HepG2 (cell line): ENCODE data around the gene CACHD1. TPM values are rescaled to one million over a fixed set of nuclear protein-coding genes. Genes with fewer than 3 reads are reported as not detected.

Experiments
- ATAC-seq: fragments of 200-7000 bp; cut with Tn5 transposase; 3 replicates; pipeline ENCODE4 v1.9.1; 2020; ENCODE audit warnings: mild to moderate bottlenecking, moderate library complexity
- BruUV-seq: library from RNA; stranded (reverse); fragments of 400-500 nt; replicated peaks from 2 replicates; lab custom pipeline; 2021; lab: Mats Ljungman, UMichigan
- CTCF ChIA-PET: fragments of 300-600 bp; formaldehyde crosslinking; extraction: SDS; loops from one replicate; lab custom pipeline; 2021; ENCODE audit warnings: low total read pairs, inconsistent platforms, low intra/inter-chr PET ratio; lab: Yijun Ruan, JAX
- POLR2A ChIA-PET: fragments of 350-600 bp; sonication (Branson Sonifier 250); formaldehyde crosslinking; loops from one replicate; lab custom pipeline; 2020; ENCODE audit warnings: antibody characterized with exemption, inconsistent platforms; lab: Yijun Ruan, JAX
- DNase-seq: peaks from one replicate; pipeline ENCODE4 v3.0.0-alpha.2; 2015; ENCODE audit warnings: low spot score
- FAIRE-seq: peaks from 3 replicates; lab custom pipeline; 2011; peaks lifted over from hg19 to GRCh38; lab: Jason Lieb, UNC
- H2AFZ ChIP-seq: one replicate; pipeline ENCODE4 v1.6.1; 2011; ENCODE audit warnings: low read length, inconsistent platforms
- H3K27ac ChIP-seq: fragments of 300-600 bp; 3 replicates; pipeline ENCODE4 v1.8.0; 2011; ENCODE audit warnings: mixed run types, mild to moderate bottlenecking, mixed read lengths, low read length, inconsistent platforms; ENCODE audit not compliant: insufficient read depth; ENCODE audit errors: extremely low read length
- H3K27me3 ChIP-seq, 2 experiments: fragments of 200-600 bp in 1 of 2; 2 replicates in 1 of 2; 3 replicates in 1 of 2; pipeline versions ENCODE4 v1.6.0 to v1.8.0; 2011; ENCODE audit warnings: low read length in 2 of 2, mild to moderate bottlenecking in 2 of 2, moderate library complexity in 2 of 2, inconsistent platforms in 1 of 2; ENCODE audit not compliant: insufficient read depth in 2 of 2, control insufficient read depth in 1 of 2
- H3K36me3 ChIP-seq, 2 experiments: fragments of 200-600 bp in 1 of 2; replicated peaks in 1 of 2; 2 replicates in 1 of 2; 3 replicates in 1 of 2; pipeline versions ENCODE4 v1.5.1 to v1.8.0; 2011; ENCODE audit warnings: low read length in 2 of 2, inconsistent platforms in 1 of 2; ENCODE audit not compliant: insufficient read depth in 2 of 2, control insufficient read depth in 1 of 2
- H3K4me1 ChIP-seq: 2 replicates; pipeline ENCODE4 v1.5.1; 2012; ENCODE audit warnings: low read length, inconsistent platforms; ENCODE audit not compliant: insufficient read depth
- H3K4me2 ChIP-seq: 2 replicates; pipeline ENCODE4 v1.6.0; 2011; ENCODE audit warnings: low read depth, low read length, inconsistent platforms
- H3K4me3 ChIP-seq, 3 experiments: fragments of 200-600 bp in 1 of 3; sonication (generic), shearing (Covaris generic) in 1 of 3; replicated peaks in 1 of 3; 2 replicates each; pipeline ENCODE4 v1.5.1; 2011 to 2016; ENCODE audit warnings: low read length in 3 of 3, inconsistent platforms in 2 of 3, low read depth in 2 of 3, mild to moderate bottlenecking in 2 of 3, control low read depth in 1 of 3, mixed read lengths in 1 of 3; ENCODE audit not compliant: insufficient read depth in 1 of 3
- H3K79me2 ChIP-seq: one replicate; pipeline ENCODE4 v1.6.1; 2011; ENCODE audit warnings: low read length, inconsistent platforms; ENCODE audit not compliant: insufficient read depth
- H3K9ac ChIP-seq: 2 replicates; pipeline ENCODE4 v1.6.0; 2011; ENCODE audit warnings: mild to moderate bottlenecking, low read depth, low read length, inconsistent platforms; ENCODE audit not compliant: insufficient read depth
- H3K9me3 ChIP-seq: 2 replicates; pipeline ENCODE4 v1.5.1; 2012; ENCODE audit warnings: mild to moderate bottlenecking, low read length
- H4K20me1 ChIP-seq: 2 replicates; pipeline ENCODE4 v1.6.0; 2011; ENCODE audit warnings: inconsistent platforms, mild to moderate bottlenecking, low read length, moderate library complexity; ENCODE audit not compliant: insufficient read depth
- AGO2 ChIP-seq: fragments of 200-400 bp; formaldehyde crosslinking; optimal IDR thresholded peaks from 2 replicates; pipeline ENCODE3; 2017; ENCODE audit warnings: mild to moderate bottlenecking, low read depth, low read length, moderate library complexity
- ARHGAP35 ChIP-seq: sonication (generic); formaldehyde crosslinking; IDR thresholded peaks from 2 replicates; pipeline ENCODE4 v1.9.0; 2022; ENCODE audit warnings: mild to moderate bottlenecking, inconsistent platforms, moderate library complexity, missing genetic modification reagents, borderline replicate concordance
- MAFK ChIP-seq, 2 experiments: IDR thresholded peaks in 1 of 2; conservative IDR thresholded peaks in 1 of 2; 2 replicates each; pipeline ENCODE4 v1.6.1; 2011; ENCODE audit warnings: improper control_type of control experiment in 2 of 2, low read length in 2 of 2
- NR1H2 ChIP-seq: sonication (generic); formaldehyde crosslinking; IDR thresholded peaks from 2 replicates; pipeline ENCODE4 v1.8.1; 2022; ENCODE audit warnings: low read depth, missing genetic modification reagents, borderline replicate concordance
- ZFP41 ChIP-seq: sonication (generic); formaldehyde crosslinking; IDR thresholded peaks from 2 replicates; pipeline ENCODE4 v1.4.0; 2020; ENCODE audit warnings: mild to moderate bottlenecking, missing genetic modification reagents, borderline replicate concordance
- ZFP62 ChIP-seq: sonication (generic); formaldehyde crosslinking; IDR thresholded peaks from 2 replicates; pipeline ENCODE4 v1.4.0; 2020; ENCODE audit warnings: missing genetic modification reagents
- ZSCAN20 ChIP-seq: sonication (generic); formaldehyde crosslinking; IDR thresholded peaks from 2 replicates; pipeline ENCODE4 v1.4.0; 2020; ENCODE audit warnings: missing genetic modification reagents, mild to moderate bottlenecking, borderline replicate concordance
- WGBS: methylation state at CpG from one replicate; pipeline ENCODE4 v1.1.6; 2017; ENCODE audit warnings: low lambda C conversion rate; 5-methylcytosine and 5-hydroxymethylcytosine counted together
- in situ Hi-C: cut with HindIII; loops from 2 replicates; pipeline ENCODE4 v1.10.0; 2017; ENCODE audit warnings: low pct_unique_long_range_greater_than_20kb; ENCODE audit not compliant: extremely low pct_ligation_motif_present
- intact Hi-C: fragments of 100-400 bp; cut with micrococcal nuclease; formaldehyde crosslinking; loops from one replicate; pipeline ENCODE4 v1.10.0; 2022; ENCODE audit not compliant: unreplicated experiment
- polyA plus RNA-seq, 8 experiments: library from polyadenylated mRNA; depleted of rRNA in 3 of 8; stranded (reverse) in 7 of 8; unstranded in 1 of 8; fragments of >200 nt; fragmentation: Illumina TruSeq in 4 of 8; extraction: Trizol in 4 of 8; gene quantifications; 2 replicates each; pipeline versions ENCODE4 v1.2.1 to v1.2.3, GENCODE V29; 2011 to 2016; ENCODE audit warnings: low read depth in 4 of 8, missing spikeins in 1 of 8, mixed read lengths in 1 of 8; ENCODE audit not compliant: insufficient read depth in 1 of 8
- total RNA-seq, 5 experiments: library from RNA; depleted of rRNA; stranded (reverse); fragments of >200 nt; fragmentation: Illumina TruSeq; extraction: Trizol; gene quantifications; 2 replicates each; pipeline ENCODE4 v1.2.3, GENCODE V29; 2016; ENCODE audit warnings: low read depth in 1 of 5
- TF ChIP-seq, protein P1 (sequence below): sonication (generic); formaldehyde crosslinking; IDR thresholded peaks from 2 replicates; pipeline ENCODE4 v1.4.0; 2020; ENCODE audit warnings: mild to moderate bottlenecking, missing genetic modification reagents, borderline replicate concordance

CACHD1 gene
- total and polyA plus RNA-seq, 2 of the 13 experiments (the other 11 are each of a cell fraction or from before 2014, with no cell fraction given): 0.11 TPM; not detected in 1

DNA sequence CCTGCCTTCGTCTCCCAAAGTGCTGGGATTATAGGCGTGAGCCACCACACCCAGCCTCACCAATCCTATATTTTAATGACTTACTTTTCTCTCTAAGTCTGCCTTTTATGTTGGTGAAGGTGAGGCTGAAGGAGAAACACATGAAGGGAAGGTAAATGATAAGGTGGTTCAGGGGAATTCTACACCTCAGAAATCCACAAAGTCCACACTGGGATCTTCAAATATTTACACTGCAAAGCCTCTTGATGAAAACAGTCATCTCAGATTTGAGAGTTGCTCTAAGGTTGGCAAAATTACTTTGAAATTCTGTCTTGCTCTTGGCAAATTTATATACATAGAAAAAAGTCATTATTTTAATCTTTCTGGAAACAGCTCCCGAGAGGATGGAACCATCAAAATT lies 42.0 kb upstream of the CACHD1 start:
- H3K27ac ChIP-seq: no peak overlapping the region
- no TSS peak for BruUV-seq
- in situ Hi-C loops: no loop called here
- no peak overlapping the region for H3K4me3 ChIP-seq
- no peak overlapping the region for H3K4me2 ChIP-seq
- no peak overlapping the region for H2AFZ ChIP-seq
- no peaks in the 10 kb centered on the region for H3K79me2 ChIP-seq
- TF ChIP-seq ZSCAN20 (CRISPR knock-in tag): no peak
- TF ChIP-seq MAFK (conservative IDR thresholded peaks at IDR 0.05 in 1 of 2, IDR thresholded peaks at IDR 0.05 in 1 of 2; ENCODE audit: low read length in 2 of 2): no peak
- TF ChIP-seq ZFP62 (CRISPR knock-in tag): no peak
- no peak for TF ChIP-seq NR1H2
- no peak for TF ChIP-seq AGO2
- no peak for TF ChIP-seq ARHGAP35 (CRISPR knock-in tag)
- no peak for TF ChIP-seq ZFP41 (CRISPR knock-in tag)
- TF ChIP-seq, protein P1, sequence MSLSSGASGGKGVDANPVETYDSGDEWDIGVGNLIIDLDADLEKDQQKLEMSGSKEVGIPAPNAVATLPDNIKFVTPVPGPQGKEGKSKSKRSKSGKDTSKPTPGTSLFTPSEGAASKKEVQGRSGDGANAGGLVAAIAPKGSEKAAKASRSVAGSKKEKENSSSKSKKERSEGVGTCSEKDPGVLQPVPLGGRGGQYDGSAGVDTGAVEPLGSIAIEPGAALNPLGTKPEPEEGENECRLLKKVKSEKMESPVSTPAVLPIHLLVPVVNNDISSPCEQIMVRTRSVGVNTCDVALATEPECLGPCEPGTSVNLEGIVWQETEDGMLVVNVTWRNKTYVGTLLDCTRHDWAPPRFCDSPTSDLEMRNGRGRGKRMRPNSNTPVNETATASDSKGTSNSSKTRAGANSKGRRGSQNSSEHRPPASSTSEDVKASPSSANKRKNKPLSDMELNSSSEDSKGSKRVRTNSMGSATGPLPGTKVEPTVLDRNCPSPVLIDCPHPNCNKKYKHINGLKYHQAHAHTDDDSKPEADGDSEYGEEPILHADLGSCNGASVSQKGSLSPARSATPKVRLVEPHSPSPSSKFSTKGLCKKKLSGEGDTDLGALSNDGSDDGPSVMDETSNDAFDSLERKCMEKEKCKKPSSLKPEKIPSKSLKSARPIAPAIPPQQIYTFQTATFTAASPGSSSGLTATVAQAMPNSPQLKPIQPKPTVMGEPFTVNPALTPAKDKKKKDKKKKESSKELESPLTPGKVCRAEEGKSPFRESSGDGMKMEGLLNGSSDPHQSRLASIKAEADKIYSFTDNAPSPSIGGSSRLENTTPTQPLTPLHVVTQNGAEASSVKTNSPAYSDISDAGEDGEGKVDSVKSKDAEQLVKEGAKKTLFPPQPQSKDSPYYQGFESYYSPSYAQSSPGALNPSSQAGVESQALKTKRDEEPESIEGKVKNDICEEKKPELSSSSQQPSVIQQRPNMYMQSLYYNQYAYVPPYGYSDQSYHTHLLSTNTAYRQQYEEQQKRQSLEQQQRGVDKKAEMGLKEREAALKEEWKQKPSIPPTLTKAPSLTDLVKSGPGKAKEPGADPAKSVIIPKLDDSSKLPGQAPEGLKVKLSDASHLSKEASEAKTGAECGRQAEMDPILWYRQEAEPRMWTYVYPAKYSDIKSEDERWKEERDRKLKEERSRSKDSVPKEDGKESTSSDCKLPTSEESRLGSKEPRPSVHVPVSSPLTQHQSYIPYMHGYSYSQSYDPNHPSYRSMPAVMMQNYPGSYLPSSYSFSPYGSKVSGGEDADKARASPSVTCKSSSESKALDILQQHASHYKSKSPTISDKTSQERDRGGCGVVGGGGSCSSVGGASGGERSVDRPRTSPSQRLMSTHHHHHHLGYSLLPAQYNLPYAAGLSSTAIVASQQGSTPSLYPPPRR (CRISPR knock-in tag): no peak
- ChIA-PET POLR2A (no interaction called here), CTCF (no interaction called here)
- no peaks in the 10 kb centered on the region for H3K27me3 ChIP-seq
- no peaks in the 10 kb centered on the region for H3K4me1 ChIP-seq
- no peak for FAIRE-seq
- H4K20me1 ChIP-seq: no peaks in the 10 kb centered on the region
- under 1% methylated on average over 3 of the region's 3 CpGs for WGBS
- no peaks in the 10 kb centered on the region for H3K9me3 ChIP-seq
- H3K36me3 ChIP-seq: no peaks in the 10 kb centered on the region
- intact Hi-C loops: no loop called here
- no peak for ATAC-seq
- DNase-seq: no peak
- H3K9ac ChIP-seq: no peak overlapping the region
